Measurements from ENCODE around the gene RNF186.

- TF ChIP-seq ELF4 (IDR thresholded peaks at IDR 0.05) (no peak), ARNT (IDR thresholded peaks at IDR 0.05) (no peak)
Observed at GRCh38 chr1:19769211-19769932, 45.7 kb downstream of the RNF186 start.

Data from HEK293T (cell line).